ENCODE data around the gene KLHL6.

DNA sequence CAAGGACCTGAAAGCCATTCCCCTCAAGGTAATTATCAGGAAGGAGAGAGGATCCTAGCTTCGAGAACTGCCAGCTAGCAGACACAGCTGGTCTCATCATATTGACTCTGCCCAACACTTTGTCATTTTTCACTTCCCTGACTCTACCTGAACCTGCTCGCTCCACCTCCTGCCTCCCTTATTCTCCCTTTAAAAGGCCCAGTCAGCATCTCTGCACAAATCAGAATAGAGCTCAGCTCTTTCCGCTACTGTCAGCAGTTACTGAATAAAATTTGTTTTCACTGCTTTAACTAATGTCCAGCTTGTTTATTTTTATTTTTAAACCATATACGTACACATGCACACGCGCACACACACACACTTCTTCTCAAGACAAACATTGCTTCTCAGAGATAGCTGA is 69.9 kb downstream of the KLHL6 start:
- TF ChIP-seq, protein P1, sequence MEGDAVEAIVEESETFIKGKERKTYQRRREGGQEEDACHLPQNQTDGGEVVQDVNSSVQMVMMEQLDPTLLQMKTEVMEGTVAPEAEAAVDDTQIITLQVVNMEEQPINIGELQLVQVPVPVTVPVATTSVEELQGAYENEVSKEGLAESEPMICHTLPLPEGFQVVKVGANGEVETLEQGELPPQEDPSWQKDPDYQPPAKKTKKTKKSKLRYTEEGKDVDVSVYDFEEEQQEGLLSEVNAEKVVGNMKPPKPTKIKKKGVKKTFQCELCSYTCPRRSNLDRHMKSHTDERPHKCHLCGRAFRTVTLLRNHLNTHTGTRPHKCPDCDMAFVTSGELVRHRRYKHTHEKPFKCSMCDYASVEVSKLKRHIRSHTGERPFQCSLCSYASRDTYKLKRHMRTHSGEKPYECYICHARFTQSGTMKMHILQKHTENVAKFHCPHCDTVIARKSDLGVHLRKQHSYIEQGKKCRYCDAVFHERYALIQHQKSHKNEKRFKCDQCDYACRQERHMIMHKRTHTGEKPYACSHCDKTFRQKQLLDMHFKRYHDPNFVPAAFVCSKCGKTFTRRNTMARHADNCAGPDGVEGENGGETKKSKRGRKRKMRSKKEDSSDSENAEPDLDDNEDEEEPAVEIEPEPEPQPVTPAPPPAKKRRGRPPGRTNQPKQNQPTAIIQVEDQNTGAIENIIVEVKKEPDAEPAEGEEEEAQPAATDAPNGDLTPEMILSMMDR (IDR thresholded peaks at IDR 0.05): no peak
- no peak for TF ChIP-seq ZFX (IDR thresholded peaks at IDR 0.05; ENCODE audit: borderline replicate concordance)
